ENCODE measurements around the gene PACS1.

GRCh38 chr11:66032957-66033735 is 36.9 kb upstream of the PACS1 start:
- TF ChIP-seq CTCF (IDR thresholded peaks at IDR 0.05) = no peak
- TF ChIP-seq POLR2A (IDR thresholded peaks at IDR 0.05) = no peak
- TF ChIP-seq POLR2AphosphoS5 (IDR thresholded peaks at IDR 0.05) = no peak

Measured in breast epithelium (tissue), 3 donors.